ENCODE measurements around the gene MYH14.

GRCh38 chr19:50230379-50231351, 27.2 kb downstream of the MYH14 start:
- TF ChIP-seq RAD21 (conservative IDR thresholded peaks at IDR 0.05) (no peak), CTCF (IDR thresholded peaks at IDR 0.05; ENCODE audit: poor library complexity, severe bottlenecking) (no peak), TAF1 (IDR thresholded peaks at IDR 0.05; ENCODE audit: low read depth) (no peak), MXI1 (conservative IDR thresholded peaks at IDR 0.05; ENCODE audit: poor library complexity, severe bottlenecking) (no peak)
- TF ChIP-seq, protein P1, sequence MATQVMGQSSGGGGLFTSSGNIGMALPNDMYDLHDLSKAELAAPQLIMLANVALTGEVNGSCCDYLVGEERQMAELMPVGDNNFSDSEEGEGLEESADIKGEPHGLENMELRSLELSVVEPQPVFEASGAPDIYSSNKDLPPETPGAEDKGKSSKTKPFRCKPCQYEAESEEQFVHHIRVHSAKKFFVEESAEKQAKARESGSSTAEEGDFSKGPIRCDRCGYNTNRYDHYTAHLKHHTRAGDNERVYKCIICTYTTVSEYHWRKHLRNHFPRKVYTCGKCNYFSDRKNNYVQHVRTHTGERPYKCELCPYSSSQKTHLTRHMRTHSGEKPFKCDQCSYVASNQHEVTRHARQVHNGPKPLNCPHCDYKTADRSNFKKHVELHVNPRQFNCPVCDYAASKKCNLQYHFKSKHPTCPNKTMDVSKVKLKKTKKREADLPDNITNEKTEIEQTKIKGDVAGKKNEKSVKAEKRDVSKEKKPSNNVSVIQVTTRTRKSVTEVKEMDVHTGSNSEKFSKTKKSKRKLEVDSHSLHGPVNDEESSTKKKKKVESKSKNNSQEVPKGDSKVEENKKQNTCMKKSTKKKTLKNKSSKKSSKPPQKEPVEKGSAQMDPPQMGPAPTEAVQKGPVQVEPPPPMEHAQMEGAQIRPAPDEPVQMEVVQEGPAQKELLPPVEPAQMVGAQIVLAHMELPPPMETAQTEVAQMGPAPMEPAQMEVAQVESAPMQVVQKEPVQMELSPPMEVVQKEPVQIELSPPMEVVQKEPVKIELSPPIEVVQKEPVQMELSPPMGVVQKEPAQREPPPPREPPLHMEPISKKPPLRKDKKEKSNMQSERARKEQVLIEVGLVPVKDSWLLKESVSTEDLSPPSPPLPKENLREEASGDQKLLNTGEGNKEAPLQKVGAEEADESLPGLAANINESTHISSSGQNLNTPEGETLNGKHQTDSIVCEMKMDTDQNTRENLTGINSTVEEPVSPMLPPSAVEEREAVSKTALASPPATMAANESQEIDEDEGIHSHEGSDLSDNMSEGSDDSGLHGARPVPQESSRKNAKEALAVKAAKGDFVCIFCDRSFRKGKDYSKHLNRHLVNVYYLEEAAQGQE (IDR thresholded peaks at IDR 0.05; ENCODE audit: borderline replicate concordance): no peak
